ENCODE measurements around the gene FAAH2. TPM values are rescaled to one million over a fixed set of nuclear protein-coding genes. Genes with fewer than 3 reads are reported as not detected.

The FAAH2 gene
- 0.24 and 0.32 TPM in 2 replicates for total RNA-seq

GRCh38 chrX:57286507-57287251, at the start of gene FAAH2:
Gene FAAH2 (plus strand): TSS chrX:57286706. CDS start chrX:57286826, 120 bp downstream.

Other genes starting within 250 kb of the FAAH2 start
- 6.5 and 7.7 TPM in 2 replicates for gene SPIN2B, start 165.2 kb upstream of the FAAH2 start, total RNA-seq
- 2.2 and 3.4 TPM in 2 replicates for gene SPIN2A, start 149.3 kb upstream of the FAAH2 start, total RNA-seq